C4-2B (cell line): ENCODE data around the gene TRIO.

Experiments used
- H3K27ac ChIP-seq: fragments of 450-650 bp; 2 replicates; pipeline ENCODE4 v1.5.1; 2017
- ZFX ChIP-seq: fragments of 450-650 bp; IDR thresholded peaks from 2 replicates; pipeline ENCODE4 v1.6.1; 2017
- TF ChIP-seq, protein P1 (sequence below): fragments of 450-650 bp; conservative IDR thresholded peaks from 2 replicates; pipeline ENCODE4 v1.5.1; 2017; ENCODE audit warnings: mild to moderate bottlenecking

Gene TRIO

DNA sequence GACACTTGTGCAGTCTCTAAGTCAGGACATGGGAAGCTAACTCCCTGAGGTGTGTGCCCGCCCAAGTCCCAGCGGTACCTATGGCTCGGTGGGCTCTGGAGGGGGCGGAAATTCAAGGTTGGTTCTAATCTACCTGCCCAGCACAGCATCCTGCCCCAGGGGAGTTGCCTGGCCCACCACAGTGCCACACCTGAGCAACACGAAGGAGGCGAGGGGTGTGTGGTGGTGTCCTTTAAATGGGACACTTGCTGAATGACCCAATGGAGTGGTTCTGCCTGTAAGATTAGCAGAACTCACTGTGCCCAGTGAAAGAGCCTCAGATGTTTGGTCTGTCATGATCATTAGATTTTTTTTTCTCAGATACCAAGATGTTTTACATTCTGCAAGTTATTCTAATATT, 367.7 kb downstream of the TRIO start:
- no peak for TF ChIP-seq ZFX
- TF ChIP-seq, protein P1, sequence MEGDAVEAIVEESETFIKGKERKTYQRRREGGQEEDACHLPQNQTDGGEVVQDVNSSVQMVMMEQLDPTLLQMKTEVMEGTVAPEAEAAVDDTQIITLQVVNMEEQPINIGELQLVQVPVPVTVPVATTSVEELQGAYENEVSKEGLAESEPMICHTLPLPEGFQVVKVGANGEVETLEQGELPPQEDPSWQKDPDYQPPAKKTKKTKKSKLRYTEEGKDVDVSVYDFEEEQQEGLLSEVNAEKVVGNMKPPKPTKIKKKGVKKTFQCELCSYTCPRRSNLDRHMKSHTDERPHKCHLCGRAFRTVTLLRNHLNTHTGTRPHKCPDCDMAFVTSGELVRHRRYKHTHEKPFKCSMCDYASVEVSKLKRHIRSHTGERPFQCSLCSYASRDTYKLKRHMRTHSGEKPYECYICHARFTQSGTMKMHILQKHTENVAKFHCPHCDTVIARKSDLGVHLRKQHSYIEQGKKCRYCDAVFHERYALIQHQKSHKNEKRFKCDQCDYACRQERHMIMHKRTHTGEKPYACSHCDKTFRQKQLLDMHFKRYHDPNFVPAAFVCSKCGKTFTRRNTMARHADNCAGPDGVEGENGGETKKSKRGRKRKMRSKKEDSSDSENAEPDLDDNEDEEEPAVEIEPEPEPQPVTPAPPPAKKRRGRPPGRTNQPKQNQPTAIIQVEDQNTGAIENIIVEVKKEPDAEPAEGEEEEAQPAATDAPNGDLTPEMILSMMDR: no peak
- no peak overlapping the region for H3K27ac ChIP-seq

DNA sequence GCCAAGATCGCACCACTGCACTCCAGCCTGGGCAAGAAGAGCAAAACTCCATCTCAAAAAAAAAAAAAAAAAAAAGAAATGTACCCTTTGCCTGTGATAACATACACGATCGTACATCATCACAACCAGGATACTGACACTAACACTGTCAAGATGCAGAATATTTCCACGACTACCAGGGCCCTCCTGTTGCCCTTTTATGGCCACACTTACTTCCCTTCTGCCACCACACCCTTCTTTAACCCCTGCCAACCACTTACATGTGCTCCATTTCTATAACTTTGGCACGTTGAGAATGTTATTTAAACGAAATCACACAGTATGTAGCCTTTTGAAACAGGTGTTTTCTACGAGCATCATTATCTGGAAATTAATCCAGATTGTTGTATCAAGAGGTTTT, 369.4 kb downstream of the TRIO start:
- H3K27ac ChIP-seq: no peak overlapping the region
- TF ChIP-seq ZFX: no peak
- TF ChIP-seq, protein P1: no peak

DNA sequence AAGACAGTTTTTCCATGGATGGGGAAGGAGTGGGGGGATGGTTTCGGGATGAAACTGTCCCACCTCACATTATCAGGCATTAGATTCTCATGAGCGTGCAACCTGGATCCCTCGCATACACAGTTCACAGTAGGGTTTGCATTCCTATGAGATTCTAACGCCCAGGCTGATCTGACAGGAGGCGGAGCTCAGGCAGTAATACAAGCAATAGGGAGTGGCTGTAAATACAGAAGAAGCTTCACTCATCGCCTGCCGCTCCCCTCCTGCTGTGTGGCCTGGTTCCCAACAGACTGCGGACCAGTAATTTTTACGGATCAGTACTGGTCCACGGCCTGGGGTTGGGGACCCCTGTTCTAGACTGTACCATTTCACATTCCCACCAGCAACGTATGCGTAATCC, 370.1 kb downstream of the TRIO start:
- TF ChIP-seq, protein P1: no peak
- TF ChIP-seq ZFX: no peak
- no peak overlapping the region for H3K27ac ChIP-seq

DNA sequence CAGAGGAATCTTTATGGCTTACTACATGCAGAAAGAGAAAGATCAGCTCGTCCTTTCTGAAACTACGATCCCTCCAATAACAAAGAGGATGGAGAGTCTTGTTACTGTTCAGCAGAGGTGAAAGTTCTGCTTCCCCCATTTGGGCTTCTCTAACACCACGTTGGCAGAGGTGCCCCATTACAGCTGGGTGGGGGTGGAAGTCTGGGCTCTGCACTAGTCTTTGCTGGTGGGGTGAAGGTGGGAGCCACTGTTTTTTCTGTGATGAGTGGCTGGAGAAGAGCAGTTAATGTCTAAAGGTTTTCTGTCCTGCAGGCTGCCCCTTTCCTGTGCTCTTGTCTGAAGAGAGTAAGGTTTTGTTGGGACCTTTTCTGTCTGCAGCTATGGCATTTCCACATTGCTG, 373.8 kb downstream of the TRIO start:
- TF ChIP-seq, protein P1: no peak
- no peak for TF ChIP-seq ZFX

DNA sequence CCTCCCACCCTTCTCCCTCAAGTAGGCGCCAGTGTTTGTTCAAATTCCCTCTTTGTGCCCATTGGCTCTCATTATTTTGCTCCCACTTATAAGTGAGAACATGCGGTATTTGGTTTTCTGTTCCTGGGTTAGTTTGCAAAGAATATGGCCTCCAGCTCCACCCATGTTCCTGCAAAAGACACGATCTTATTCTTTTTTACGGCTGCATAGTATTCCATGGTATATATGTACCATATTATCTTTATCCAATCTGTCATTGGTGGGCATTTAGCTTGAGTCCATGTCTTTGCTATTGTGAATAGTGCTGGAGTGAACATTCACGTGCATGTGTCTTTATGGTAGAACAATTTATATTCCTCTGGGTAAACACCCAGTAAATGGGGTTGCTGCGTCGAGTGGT, 375.5 kb downstream of the TRIO start:
- H3K27ac ChIP-seq: peak overlapping the region; percentile 70
- no peak for TF ChIP-seq ZFX
- TF ChIP-seq, protein P1: no peak

More for the DNA sequence above, 373.8 kb downstream of the TRIO start:
- no peak overlapping the region for H3K27ac ChIP-seq

DNA sequence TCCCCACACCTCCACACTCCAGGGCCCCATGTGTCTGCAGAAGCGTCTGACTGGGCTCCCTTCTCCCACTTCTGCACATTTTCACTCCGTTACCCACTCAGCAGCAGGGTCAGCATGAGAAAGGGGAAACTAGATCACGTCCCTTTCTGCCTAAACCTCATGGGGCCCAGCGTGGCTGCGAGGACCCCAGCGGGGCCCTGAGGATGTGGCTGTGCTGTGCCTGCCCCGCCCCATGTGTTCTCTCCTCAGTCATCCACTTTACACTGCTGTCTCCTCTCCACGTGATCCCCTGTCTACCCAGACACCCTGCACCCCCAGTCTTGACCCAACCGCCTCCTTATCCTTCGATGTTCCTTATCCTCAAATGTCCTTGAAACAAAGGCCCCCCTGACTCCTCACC, 378.6 kb downstream of the TRIO start:
- TF ChIP-seq, protein P1: no peak
- no peak for TF ChIP-seq ZFX

DNA sequence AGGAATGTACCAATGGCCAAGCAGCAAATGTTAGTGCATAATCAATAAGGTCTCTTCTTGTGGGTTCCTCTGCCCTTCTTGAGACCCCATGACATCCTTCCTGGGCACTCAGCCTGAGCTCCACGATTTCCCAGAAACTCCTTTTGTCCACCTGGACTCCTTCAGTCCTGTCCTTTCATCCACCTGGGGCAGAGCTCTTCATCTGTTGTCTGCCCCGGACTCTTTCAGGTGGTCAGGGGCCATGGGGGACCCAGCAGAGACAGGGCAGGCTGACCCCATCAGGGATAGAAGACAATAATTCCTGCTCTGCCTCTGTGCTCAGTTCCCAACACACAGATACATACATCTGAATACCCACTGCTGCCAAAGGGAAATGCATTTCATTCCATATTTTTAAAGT, 379.6 kb downstream of the TRIO start:
- H3K27ac ChIP-seq: peak overlapping the region; percentile 83
- no peak for TF ChIP-seq ZFX
- TF ChIP-seq, protein P1: no peak

More for the DNA sequence above, 378.6 kb downstream of the TRIO start:
- peak overlapping the region; percentile 83 for H3K27ac ChIP-seq
